HEK293 (cell line): ENCODE measurements around the gene ANKRD44.

Experiments used
- BCL11A ChIP-seq: fragments of 450-650 bp; formaldehyde crosslinking; IDR thresholded peaks from 2 replicates; pipeline ENCODE4 v1.5.1; 2016; ENCODE audit warnings: low read depth, missing biosample characterization, missing genetic modification characterization
- FEZF1 ChIP-seq: fragments of 450-650 bp; formaldehyde crosslinking; IDR thresholded peaks from 2 replicates; pipeline ENCODE4 v1.5.1; 2016; ENCODE audit warnings: missing biosample characterization, missing genetic modification characterization
- KLF16 ChIP-seq: fragments of 450-650 bp; formaldehyde crosslinking; IDR thresholded peaks from 2 replicates; pipeline ENCODE4 v1.5.1; 2017; ENCODE audit warnings: missing biosample characterization, missing genetic modification characterization
- MZF1 ChIP-seq: fragments of 450-650 bp; formaldehyde crosslinking; IDR thresholded peaks from 2 replicates; pipeline ENCODE4 v1.5.1; 2017; ENCODE audit warnings: missing biosample characterization, missing genetic modification characterization, borderline replicate concordance
- REPIN1 ChIP-seq: fragments of 450-650 bp; formaldehyde crosslinking; IDR thresholded peaks from 2 replicates; pipeline ENCODE4 v1.5.1; 2017; ENCODE audit warnings: missing biosample characterization, missing genetic modification characterization, low read depth
- SP2 ChIP-seq: fragments of 450-650 bp; formaldehyde crosslinking; IDR thresholded peaks from 2 replicates; pipeline ENCODE4 v1.5.1; 2016; ENCODE audit warnings: missing biosample characterization, missing genetic modification characterization
- SP7 ChIP-seq: fragments of 450-650 bp; formaldehyde crosslinking; IDR thresholded peaks from 2 replicates; pipeline ENCODE4 v1.5.1; 2016; ENCODE audit warnings: missing biosample characterization, missing genetic modification characterization
- ZNF112 ChIP-seq: fragments of 450-650 bp; formaldehyde crosslinking; IDR thresholded peaks from 2 replicates; pipeline ENCODE4 v1.5.0; 2017; ENCODE audit warnings: missing biosample characterization, missing genetic modification characterization
- ZNF148 ChIP-seq: fragments of 450-650 bp; formaldehyde crosslinking; IDR thresholded peaks from 2 replicates; pipeline ENCODE4 v1.5.0; 2017; ENCODE audit warnings: missing biosample characterization, missing genetic modification characterization, borderline replicate concordance
- ZNF169 ChIP-seq: fragments of 450-650 bp; formaldehyde crosslinking; IDR thresholded peaks from 2 replicates; pipeline ENCODE4 v1.5.1; 2016; ENCODE audit warnings: missing biosample characterization, missing genetic modification characterization
- ZNF184 ChIP-seq: fragments of 450-650 bp; IDR thresholded peaks from 2 replicates; pipeline ENCODE4 v1.5.1; 2018; ENCODE audit warnings: missing biosample characterization, mild to moderate bottlenecking, missing genetic modification characterization
- ZNF202 ChIP-seq: fragments of 450-650 bp; formaldehyde crosslinking; IDR thresholded peaks from 2 replicates; pipeline ENCODE4 v1.5.1; 2016; ENCODE audit warnings: missing biosample characterization, missing genetic modification characterization, borderline replicate concordance
- ZNF24 ChIP-seq: fragments of 450-650 bp; formaldehyde crosslinking; IDR thresholded peaks from 2 replicates; pipeline ENCODE4 v1.5.1; 2016; ENCODE audit warnings: missing biosample characterization, missing genetic modification characterization
- ZNF248 ChIP-seq: fragments of 450-650 bp; formaldehyde crosslinking; IDR thresholded peaks from 2 replicates; pipeline ENCODE4 v1.5.1; 2017; ENCODE audit warnings: missing biosample characterization, missing genetic modification characterization
- ZNF335 ChIP-seq: fragments of 450-650 bp; formaldehyde crosslinking; conservative IDR thresholded peaks from 2 replicates; pipeline ENCODE4 v1.5.1; 2016; ENCODE audit warnings: missing biosample characterization, missing genetic modification characterization
- ZNF501 ChIP-seq: fragments of 450-650 bp; formaldehyde crosslinking; IDR thresholded peaks from 2 replicates; pipeline ENCODE4 v1.5.1; 2016; ENCODE audit warnings: missing biosample characterization, missing genetic modification characterization
- ZNF544 ChIP-seq: fragments of 450-650 bp; formaldehyde crosslinking; IDR thresholded peaks from 2 replicates; pipeline ENCODE4 v1.5.0; 2017; ENCODE audit warnings: missing biosample characterization, missing genetic modification characterization
- ZNF555 ChIP-seq: fragments of 450-650 bp; formaldehyde crosslinking; conservative IDR thresholded peaks from 2 replicates; pipeline ENCODE4 v1.5.1; 2017; ENCODE audit warnings: missing biosample characterization, mild to moderate bottlenecking, missing genetic modification characterization, inconsistent platforms
- ZNF560 ChIP-seq: fragments of 450-650 bp; formaldehyde crosslinking; IDR thresholded peaks from 2 replicates; pipeline ENCODE4 v1.5.1; 2017; ENCODE audit warnings: missing biosample characterization, missing genetic modification characterization, borderline replicate concordance
- ZNF561 ChIP-seq: fragments of 450-650 bp; IDR thresholded peaks from 2 replicates; pipeline ENCODE4 v1.5.1; 2018; ENCODE audit warnings: missing biosample characterization, missing genetic modification characterization, borderline replicate concordance
- ZNF621 ChIP-seq: fragments of 450-650 bp; formaldehyde crosslinking; IDR thresholded peaks from 2 replicates; pipeline ENCODE4 v1.5.1; 2017; ENCODE audit warnings: missing biosample characterization, missing genetic modification characterization
- ZNF629 ChIP-seq: fragments of 450-650 bp; formaldehyde crosslinking; IDR thresholded peaks from 2 replicates; pipeline ENCODE4 v1.5.1; 2017; ENCODE audit warnings: missing biosample characterization, missing genetic modification characterization
- ZNF660 ChIP-seq: fragments of 450-650 bp; IDR thresholded peaks from 2 replicates; pipeline ENCODE4 v1.5.1; 2018; ENCODE audit warnings: missing biosample characterization, mild to moderate bottlenecking, missing genetic modification characterization
- ZNF664 ChIP-seq: fragments of 450-650 bp; formaldehyde crosslinking; IDR thresholded peaks from 2 replicates; pipeline ENCODE4 v1.5.1; 2016; ENCODE audit warnings: missing biosample characterization, missing genetic modification characterization
- ZNF670 ChIP-seq: fragments of 450-650 bp; formaldehyde crosslinking; IDR thresholded peaks from 2 replicates; pipeline ENCODE4 v1.5.1; 2016; ENCODE audit warnings: missing biosample characterization, missing genetic modification characterization, low read depth
- ZNF792 ChIP-seq: fragments of 450-650 bp; formaldehyde crosslinking; IDR thresholded peaks from 2 replicates; pipeline ENCODE4 v1.5.1; 2016; ENCODE audit warnings: missing biosample characterization, missing genetic modification characterization
- ZNF843 ChIP-seq: fragments of 450-650 bp; formaldehyde crosslinking; IDR thresholded peaks from 2 replicates; pipeline ENCODE4 v1.5.1; 2016; ENCODE audit warnings: missing biosample characterization, missing genetic modification characterization
- ZSCAN5A ChIP-seq: fragments of 450-650 bp; formaldehyde crosslinking; IDR thresholded peaks from 2 replicates; pipeline ENCODE4 v1.5.1; 2016; ENCODE audit warnings: missing biosample characterization, missing genetic modification characterization
- TF ChIP-seq, protein P1 (sequence below): fragments of 450-650 bp; formaldehyde crosslinking; IDR thresholded peaks from 2 replicates; pipeline ENCODE4 v1.5.1; 2016; ENCODE audit warnings: missing biosample characterization, missing genetic modification characterization
- TF ChIP-seq, protein P2 (sequence below): fragments of 450-650 bp; formaldehyde crosslinking; IDR thresholded peaks from 2 replicates; pipeline ENCODE4 v1.5.1; 2016; ENCODE audit warnings: missing biosample characterization, missing genetic modification characterization, borderline replicate concordance
- TF ChIP-seq, protein P3 (sequence below): fragments of 450-650 bp; formaldehyde crosslinking; IDR thresholded peaks from 2 replicates; pipeline ENCODE4 v1.5.1; 2016; ENCODE audit warnings: missing biosample characterization, missing genetic modification characterization

The ANKRD44 gene

DNA sequence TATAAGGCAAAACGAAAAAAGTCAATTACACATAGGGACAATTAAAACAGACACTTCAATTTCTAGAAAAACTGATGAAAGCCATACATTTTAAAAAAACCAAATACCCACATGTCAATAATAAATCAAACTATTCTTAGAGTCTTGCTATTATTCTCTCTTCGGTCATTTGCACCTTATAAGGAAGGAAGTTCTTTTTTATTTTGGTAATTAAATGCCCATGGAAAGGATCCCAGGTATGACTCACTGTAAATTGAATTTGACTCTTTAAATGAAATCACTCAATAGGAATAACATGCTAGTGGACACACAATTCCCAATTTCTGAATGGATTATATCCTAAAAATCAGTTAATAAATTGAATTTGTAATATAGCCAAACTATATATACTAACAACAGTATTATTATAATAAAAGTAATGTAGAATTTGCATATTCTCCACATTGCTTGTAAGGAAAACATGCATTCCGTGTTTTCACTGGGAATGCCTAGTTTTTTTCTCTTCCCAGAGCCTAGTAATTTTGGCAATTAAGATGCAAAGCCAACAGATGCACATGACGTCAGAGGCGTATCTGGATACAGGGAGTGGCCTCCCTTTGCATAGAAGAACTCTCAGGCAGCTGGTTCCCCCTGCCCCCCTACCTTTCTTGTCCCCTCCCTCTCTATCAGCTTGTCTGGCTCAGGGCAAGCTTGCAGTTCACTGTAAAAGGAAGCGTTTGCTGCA, 230.6 kb downstream of the ANKRD44 start (continued):
- TF ChIP-seq, protein P1, sequence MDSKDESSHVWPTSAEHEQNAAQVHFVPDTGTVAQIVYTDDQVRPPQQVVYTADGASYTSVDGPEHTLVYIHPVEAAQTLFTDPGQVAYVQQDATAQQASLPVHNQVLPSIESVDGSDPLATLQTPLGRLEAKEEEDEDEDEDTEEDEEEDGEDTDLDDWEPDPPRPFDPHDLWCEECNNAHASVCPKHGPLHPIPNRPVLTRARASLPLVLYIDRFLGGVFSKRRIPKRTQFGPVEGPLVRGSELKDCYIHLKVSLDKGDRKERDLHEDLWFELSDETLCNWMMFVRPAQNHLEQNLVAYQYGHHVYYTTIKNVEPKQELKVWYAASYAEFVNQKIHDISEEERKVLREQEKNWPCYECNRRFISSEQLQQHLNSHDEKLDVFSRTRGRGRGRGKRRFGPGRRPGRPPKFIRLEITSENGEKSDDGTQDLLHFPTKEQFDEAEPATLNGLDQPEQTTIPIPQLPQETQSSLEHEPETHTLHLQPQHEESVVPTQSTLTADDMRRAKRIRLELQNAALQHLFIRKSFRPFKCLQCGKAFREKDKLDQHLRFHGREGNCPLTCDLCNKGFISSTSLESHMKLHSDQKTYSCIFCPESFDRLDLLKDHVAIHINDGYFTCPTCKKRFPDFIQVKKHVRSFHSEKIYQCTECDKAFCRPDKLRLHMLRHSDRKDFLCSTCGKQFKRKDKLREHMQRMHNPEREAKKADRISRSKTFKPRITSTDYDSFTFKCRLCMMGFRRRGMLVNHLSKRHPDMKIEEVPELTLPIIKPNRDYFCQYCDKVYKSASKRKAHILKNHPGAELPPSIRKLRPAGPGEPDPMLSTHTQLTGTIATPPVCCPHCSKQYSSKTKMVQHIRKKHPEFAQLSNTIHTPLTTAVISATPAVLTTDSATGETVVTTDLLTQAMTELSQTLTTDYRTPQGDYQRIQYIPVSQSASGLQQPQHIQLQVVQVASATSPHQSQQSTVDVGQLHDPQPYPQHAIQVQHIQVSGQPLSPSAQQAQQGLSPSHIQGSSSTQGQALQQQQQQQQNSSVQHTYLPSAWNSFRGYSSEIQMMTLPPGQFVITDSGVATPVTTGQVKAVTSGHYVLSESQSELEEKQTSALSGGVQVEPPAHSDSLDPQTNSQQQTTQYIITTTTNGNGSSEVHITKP = 0 out of 2 replicates have a peak, but pooled peaks have one; percentile 9
- TF ChIP-seq ZNF621 (tag by site-specific recombination) (no peak), ZNF544 (no peak), ZNF561 (no peak), KLF16 (tag by site-specific recombination) (no peak), SP2 (tag by site-specific recombination) (no peak), ZNF248 (tag by site-specific recombination) (no peak), ZNF24 (tag by site-specific recombination) (no peak), ZNF660 (tag by site-specific recombination) (no peak), SP7 (tag by site-specific recombination) (peak; percentile 36; the same call in 1 of the 2 replicates), ZNF169 (tag by site-specific recombination) (no peak), ZNF560 (tag by site-specific recombination) (no peak), ZNF555 (tag by site-specific recombination) (no peak), ZNF112 (tag by site-specific recombination) (no peak), MZF1 (tag by site-specific recombination) (no peak), ZNF792 (tag by site-specific recombination) (no peak), ZNF664 (tag by site-specific recombination) (no peak), ZNF629 (peak; percentile 81), ZNF501 (tag by site-specific recombination) (no peak), ZNF184 (tag by site-specific recombination) (no peak), REPIN1 (no peak), ZNF670 (tag by site-specific recombination) (no peak), FEZF1 (tag by site-specific recombination) (no peak), ZNF202 (no peak), ZSCAN5A (tag by site-specific recombination) (no peak), ZNF148 (no peak), ZNF843 (no peak), ZNF335 (no peak), BCL11A (peak; percentile 55; the same call in 1 of the 2 replicates)
- TF ChIP-seq, protein P2, sequence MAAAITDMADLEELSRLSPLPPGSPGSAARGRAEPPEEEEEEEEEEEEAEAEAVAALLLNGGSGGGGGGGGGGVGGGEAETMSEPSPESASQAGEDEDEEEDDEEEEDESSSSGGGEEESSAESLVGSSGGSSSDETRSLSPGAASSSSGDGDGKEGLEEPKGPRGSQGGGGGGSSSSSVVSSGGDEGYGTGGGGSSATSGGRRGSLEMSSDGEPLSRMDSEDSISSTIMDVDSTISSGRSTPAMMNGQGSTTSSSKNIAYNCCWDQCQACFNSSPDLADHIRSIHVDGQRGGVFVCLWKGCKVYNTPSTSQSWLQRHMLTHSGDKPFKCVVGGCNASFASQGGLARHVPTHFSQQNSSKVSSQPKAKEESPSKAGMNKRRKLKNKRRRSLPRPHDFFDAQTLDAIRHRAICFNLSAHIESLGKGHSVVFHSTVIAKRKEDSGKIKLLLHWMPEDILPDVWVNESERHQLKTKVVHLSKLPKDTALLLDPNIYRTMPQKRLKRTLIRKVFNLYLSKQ (tag by site-specific recombination) = no peak
- TF ChIP-seq, protein P3, sequence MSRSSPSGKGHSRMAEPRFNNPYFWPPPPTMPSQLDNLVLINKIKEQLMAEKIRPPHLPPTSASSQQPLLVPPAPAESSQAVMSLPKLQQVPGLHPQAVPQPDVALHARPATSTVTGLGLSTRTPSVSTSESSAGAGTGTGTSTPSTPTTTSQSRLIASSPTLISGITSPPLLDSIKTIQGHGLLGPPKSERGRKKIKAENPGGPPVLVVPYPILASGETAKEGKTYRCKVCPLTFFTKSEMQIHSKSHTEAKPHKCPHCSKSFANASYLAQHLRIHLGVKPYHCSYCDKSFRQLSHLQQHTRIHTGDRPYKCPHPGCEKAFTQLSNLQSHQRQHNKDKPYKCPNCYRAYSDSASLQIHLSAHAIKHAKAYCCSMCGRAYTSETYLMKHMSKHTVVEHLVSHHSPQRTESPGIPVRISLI (tag by site-specific recombination) = peak; percentile 93
